ENCODE data around the gene BCL2L13.
"Not testable (repeated sequence)": the region's sequence is repeated elsewhere in the genome, so short reads cannot be mapped to it uniquely, and the experiment has no call there.

DNA sequence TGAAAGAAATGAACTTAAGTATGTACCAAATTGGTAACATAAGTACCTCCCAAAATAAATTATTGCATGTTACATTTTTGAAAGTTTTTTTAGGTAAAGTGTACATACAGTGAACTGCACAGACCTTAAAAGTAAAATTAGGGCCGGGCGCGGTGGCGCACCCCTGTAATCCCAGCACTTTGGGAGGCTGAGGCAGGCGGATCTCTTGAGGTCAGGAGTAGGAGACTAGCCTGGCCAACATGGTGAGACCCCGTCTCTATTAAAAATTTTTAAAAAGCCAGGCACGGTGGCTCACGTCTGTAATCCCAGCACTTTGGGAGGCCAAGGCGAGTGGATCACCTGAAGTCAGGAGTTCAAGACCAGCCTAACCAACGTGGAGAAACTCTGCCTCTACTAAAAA, 1.7 kb upstream of the BCL2L13 start:
- TF ChIP-seq, protein P1, sequence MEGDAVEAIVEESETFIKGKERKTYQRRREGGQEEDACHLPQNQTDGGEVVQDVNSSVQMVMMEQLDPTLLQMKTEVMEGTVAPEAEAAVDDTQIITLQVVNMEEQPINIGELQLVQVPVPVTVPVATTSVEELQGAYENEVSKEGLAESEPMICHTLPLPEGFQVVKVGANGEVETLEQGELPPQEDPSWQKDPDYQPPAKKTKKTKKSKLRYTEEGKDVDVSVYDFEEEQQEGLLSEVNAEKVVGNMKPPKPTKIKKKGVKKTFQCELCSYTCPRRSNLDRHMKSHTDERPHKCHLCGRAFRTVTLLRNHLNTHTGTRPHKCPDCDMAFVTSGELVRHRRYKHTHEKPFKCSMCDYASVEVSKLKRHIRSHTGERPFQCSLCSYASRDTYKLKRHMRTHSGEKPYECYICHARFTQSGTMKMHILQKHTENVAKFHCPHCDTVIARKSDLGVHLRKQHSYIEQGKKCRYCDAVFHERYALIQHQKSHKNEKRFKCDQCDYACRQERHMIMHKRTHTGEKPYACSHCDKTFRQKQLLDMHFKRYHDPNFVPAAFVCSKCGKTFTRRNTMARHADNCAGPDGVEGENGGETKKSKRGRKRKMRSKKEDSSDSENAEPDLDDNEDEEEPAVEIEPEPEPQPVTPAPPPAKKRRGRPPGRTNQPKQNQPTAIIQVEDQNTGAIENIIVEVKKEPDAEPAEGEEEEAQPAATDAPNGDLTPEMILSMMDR (IDR thresholded peaks at IDR 0.05): not testable (repeated sequence)
- TF ChIP-seq POLR2A (IDR thresholded peaks at IDR 0.05): not testable (repeated sequence)

Measured in uterus (tissue), 2 donors.